Activated T-cell treated with anti-CD3 and anti-CD28 coated beads, Interleukin-2, amount 50 U/mL, for 72 hours (primary cell): ENCODE data around the gene TENM3. TPM values are rescaled to one million over a fixed set of nuclear protein-coding genes. Genes with fewer than 3 reads are reported as not detected.

Experiments
- ATAC-seq, 2 donors: fragments of 150-1000 bp; cut with Tn5 transposase; replicated peaks in 1 of 2; 2 replicates each; pipeline ENCODE4 v1.10.0; 2021; ENCODE audit warnings: moderate library complexity in 2 of 2, mild to moderate bottlenecking in 1 of 2
- DNase-seq, 2 donors: peaks; one replicate each; pipeline ENCODE4 v3.0.0; 2021 to 2022; ENCODE audit warnings: mixed read lengths in 1 of 2
- H3K27ac Mint-ChIP-seq: one replicate; pipeline ENCODE4 v1.8.0; 2022; ENCODE audit warnings: mild to moderate bottlenecking, moderate library complexity, mixed read lengths
- H3K27me3 Mint-ChIP-seq: one replicate; pipeline ENCODE4 v1.8.0; 2022; ENCODE audit warnings: low read depth, mixed read lengths
- H3K36me3 Mint-ChIP-seq, 2 donors: one replicate each; pipeline ENCODE4 v1.8.0; 2022; ENCODE audit warnings: mixed read lengths in 2 of 2, mild to moderate bottlenecking in 1 of 2; ENCODE audit not compliant: insufficient read depth in 2 of 2
- H3K4me1 Mint-ChIP-seq: one replicate; pipeline ENCODE4 v1.8.0; 2022; ENCODE audit warnings: low read depth, mixed read lengths
- H3K4me3 Mint-ChIP-seq, 2 donors: one replicate each; pipeline ENCODE4 v1.8.0; 2022; ENCODE audit warnings: mild to moderate bottlenecking in 2 of 2, mixed read lengths in 2 of 2, moderate library complexity in 2 of 2
- H3K9me3 Mint-ChIP-seq, 2 donors: one replicate each; pipeline ENCODE4 v1.8.0; 2022; ENCODE audit warnings: mixed read lengths in 2 of 2
- total RNA-seq, 2 donors: library from RNA; stranded (reverse); gene quantifications; one replicate each; pipeline ENCODE4 v1.2.3, GENCODE V29; 2022

Gene TENM3
- total RNA-seq, 2 donors from 2014 or later, result 0.12 TPM; not detected in 1

DNA sequence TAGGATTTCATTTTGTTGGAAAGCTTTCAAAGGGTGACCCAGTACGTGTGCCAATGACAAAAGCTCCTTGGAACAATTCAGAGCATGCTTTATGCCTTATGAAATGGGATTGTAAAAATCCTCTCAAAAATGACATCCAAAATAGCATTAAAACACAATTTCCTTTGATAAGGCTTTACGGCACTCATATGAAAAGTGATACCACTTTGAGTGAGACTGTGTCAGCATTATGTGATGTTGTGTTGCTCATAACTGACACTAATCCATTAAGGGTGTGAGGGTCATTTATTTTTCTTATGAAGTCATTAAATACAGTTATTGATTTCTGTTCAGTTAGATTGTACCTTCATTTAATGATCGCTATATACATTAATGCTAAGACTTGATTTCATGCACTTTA lies 250.2 kb downstream of the TENM3 start:
- no peak overlapping the region for H3K4me3 Mint-ChIP-seq
- peaks cover 30% of the 10 kb centered on the region for H3K27me3 Mint-ChIP-seq
- H3K4me1 Mint-ChIP-seq, result peaks cover 9% of the 10 kb centered on the region
- no peak overlapping the region for H3K27ac Mint-ChIP-seq
- no peak for ATAC-seq
- DNase-seq, result no peak
- no peaks in the 10 kb centered on the region for H3K36me3 Mint-ChIP-seq
- no peaks in the 10 kb centered on the region for H3K9me3 Mint-ChIP-seq

DNA sequence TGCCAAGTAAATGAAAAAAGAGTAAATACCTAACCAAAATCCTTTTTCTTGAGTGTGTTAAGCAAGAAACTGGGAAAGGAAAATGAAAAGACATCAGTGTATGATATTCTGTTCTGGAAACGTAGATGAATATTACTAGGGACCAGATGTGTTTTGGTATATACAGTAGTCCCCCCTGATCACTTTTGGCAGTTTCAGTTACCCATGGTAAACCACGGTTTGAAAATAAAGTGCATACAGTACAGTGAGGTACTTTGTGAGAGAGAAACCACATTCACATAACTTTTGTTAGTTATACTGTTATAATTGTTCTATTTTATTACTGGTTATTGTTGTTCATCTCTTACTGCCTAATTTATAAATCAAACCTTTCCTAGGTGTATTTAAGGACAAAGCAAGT lies 250.9 kb downstream of the TENM3 start:
- H3K27me3 Mint-ChIP-seq, result peaks cover 30% of the 10 kb centered on the region
- H3K4me1 Mint-ChIP-seq, result peaks cover 9% of the 10 kb centered on the region
- no peaks in the 10 kb centered on the region for H3K36me3 Mint-ChIP-seq
- ATAC-seq (no peak), DNase-seq (no peak)
- H3K27ac Mint-ChIP-seq, result no peak overlapping the region
- no peaks in the 10 kb centered on the region for H3K9me3 Mint-ChIP-seq
- no peak overlapping the region for H3K4me3 Mint-ChIP-seq

GRCh38 chr4:182495031-182495430 lies 251.8 kb downstream of the TENM3 start:
- Mint-ChIP-seq H3K36me3 (no peaks in the 10 kb centered on the region), H3K27ac (no peak overlapping the region), H3K4me3 (no peak overlapping the region), H3K4me1 (peaks cover 9% of the 10 kb centered on the region), H3K9me3 (no peaks in the 10 kb centered on the region), H3K27me3 (peaks cover 31% of the 10 kb centered on the region)
- no peak for DNase-seq
- no peak for ATAC-seq

GRCh38 chr4:182495645-182496385 lies 252.6 kb downstream of the TENM3 start:
- H3K4me3 Mint-ChIP-seq, result no peak overlapping the region
- H3K27ac Mint-ChIP-seq, result no peak overlapping the region
- no peaks in the 10 kb centered on the region for H3K36me3 Mint-ChIP-seq
- DNase-seq (no peak), ATAC-seq (no peak)
- H3K9me3 Mint-ChIP-seq, result no peaks in the 10 kb centered on the region
- peaks cover 28% of the 10 kb centered on the region for H3K27me3 Mint-ChIP-seq
- H3K4me1 Mint-ChIP-seq, result peaks cover 9% of the 10 kb centered on the region

- Mint-ChIP-seq H3K9me3 (no peaks in the 10 kb centered on the region), H3K36me3 (no peaks in the 10 kb centered on the region), H3K27ac (no peak overlapping the region), H3K4me1 (peaks cover 9% of the 10 kb centered on the region), H3K27me3 (peaks cover 28% of the 10 kb centered on the region), H3K4me3 (no peak overlapping the region)
- DNase-seq, result no peak
- ATAC-seq, result no peak
Measured at GRCh38 chr4:182496408-182496807, 253.2 kb downstream of the TENM3 start.

- H3K27ac Mint-ChIP-seq, result no peak overlapping the region
- peaks cover 43% of the 10 kb centered on the region for H3K27me3 Mint-ChIP-seq
- no peak for DNase-seq
- H3K36me3 Mint-ChIP-seq, result no peaks in the 10 kb centered on the region
- H3K4me3 Mint-ChIP-seq, result no peak overlapping the region
- no peaks in the 10 kb centered on the region for H3K4me1 Mint-ChIP-seq
- H3K9me3 Mint-ChIP-seq, result no peaks in the 10 kb centered on the region
- ATAC-seq, result no peak
Measured at GRCh38 chr4:182502064-182502463, 258.9 kb downstream of the TENM3 start.

DNA sequence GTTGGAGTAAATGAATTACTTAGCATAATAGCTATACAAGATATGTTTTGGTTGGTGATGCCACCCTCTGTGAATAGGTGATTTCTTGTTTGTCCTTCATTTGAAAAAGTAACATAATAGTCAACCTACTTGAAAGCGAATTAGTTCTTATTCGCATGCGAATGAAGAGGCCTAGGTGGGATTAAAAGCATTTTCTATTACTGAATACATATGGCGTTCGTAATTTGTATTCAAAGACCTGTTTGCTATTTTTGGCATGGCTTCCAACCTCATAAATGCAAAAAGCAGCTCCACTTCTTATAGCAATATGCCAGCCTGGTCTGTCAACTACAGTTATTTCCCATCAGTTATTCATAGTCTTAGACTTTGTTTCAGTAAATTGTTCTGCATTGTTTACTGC lies 261.3 kb downstream of the TENM3 start:
- ATAC-seq (no peak), DNase-seq (no peak)
- Mint-ChIP-seq H3K36me3 (no peaks in the 10 kb centered on the region), H3K4me1 (no peaks in the 10 kb centered on the region), H3K4me3 (no peak overlapping the region), H3K27ac (no peak overlapping the region), H3K9me3 (no peaks in the 10 kb centered on the region), H3K27me3 (peaks cover 46% of the 10 kb centered on the region)

DNA sequence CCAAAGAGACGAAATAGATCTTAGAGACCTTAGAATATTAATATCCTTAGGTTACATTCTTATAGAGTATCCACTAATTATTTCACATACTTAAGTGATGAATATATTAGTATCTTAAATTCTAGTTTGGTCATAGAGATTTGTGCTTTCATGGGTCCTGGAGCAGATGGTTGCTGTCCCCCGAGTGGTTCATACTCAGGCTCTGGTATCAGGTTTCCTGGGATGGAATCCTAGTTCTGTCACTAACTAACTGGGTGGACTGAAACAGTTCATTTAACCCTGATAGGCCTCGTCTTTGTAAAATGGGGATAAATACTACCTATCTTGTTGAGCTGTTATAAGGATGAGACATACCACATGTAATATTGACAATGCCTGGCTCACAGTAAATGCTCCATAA lies 264.6 kb downstream of the TENM3 start:
- H3K36me3 Mint-ChIP-seq, result no peaks in the 10 kb centered on the region
- ATAC-seq, result no peak
- H3K27ac Mint-ChIP-seq, result no peak overlapping the region

GRCh38 chr4:182510836-182511235 lies 267.6 kb downstream of the TENM3 start:
- ATAC-seq (no peak), DNase-seq (no peak)
- Mint-ChIP-seq H3K9me3 (no peaks in the 10 kb centered on the region), H3K27ac (no peak overlapping the region), H3K36me3 (no peaks in the 10 kb centered on the region), H3K27me3 (peaks cover 8% of the 10 kb centered on the region), H3K4me1 (no peaks in the 10 kb centered on the region), H3K4me3 (no peak overlapping the region)

More for the DNA sequence above, 264.6 kb downstream of the TENM3 start:
- no peak for DNase-seq
- peaks cover 27% of the 10 kb centered on the region for H3K27me3 Mint-ChIP-seq
- H3K4me3 Mint-ChIP-seq, result no peak overlapping the region
- no peaks in the 10 kb centered on the region for H3K9me3 Mint-ChIP-seq
- no peaks in the 10 kb centered on the region for H3K4me1 Mint-ChIP-seq

DNA sequence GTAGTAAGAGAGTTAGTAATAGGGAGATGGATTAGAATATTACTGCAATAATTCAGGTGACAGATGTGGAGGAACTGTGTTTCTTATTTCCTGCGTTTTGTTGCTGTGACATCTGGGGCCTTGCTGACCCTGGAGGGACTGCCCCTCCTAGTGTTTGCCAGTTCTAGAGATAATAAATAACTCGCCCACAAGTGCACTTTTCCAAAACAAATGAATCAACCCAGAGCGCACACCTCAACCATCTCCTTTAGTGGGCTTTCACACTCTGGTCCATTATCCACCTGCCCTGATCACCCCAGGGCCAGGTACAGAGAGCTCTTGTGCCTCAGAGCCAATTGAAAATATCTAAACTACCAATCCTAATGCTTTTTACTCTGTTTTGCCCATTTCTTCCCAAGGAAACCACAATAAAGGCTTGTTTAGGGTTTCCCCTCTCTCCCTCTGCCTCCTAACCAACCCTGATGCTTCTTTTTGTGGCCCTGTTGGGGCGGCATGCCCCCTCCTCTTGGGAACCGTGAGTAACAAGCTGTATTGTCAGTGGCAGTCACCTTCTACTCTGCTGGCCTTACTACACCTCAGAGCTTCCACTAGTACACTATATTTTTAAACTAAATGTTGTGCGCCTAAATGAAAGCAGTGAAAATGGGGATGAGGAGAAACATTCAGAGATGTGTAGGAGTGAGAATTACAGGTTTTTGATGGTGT lies 270.5 kb downstream of the TENM3 start:
- ATAC-seq (no peak), DNase-seq (no peak)
- no peaks in the 10 kb centered on the region for H3K4me1 Mint-ChIP-seq
- no peaks in the 10 kb centered on the region for H3K36me3 Mint-ChIP-seq
- no peaks in the 10 kb centered on the region for H3K9me3 Mint-ChIP-seq
- no peak overlapping the region for H3K4me3 Mint-ChIP-seq
- H3K27ac Mint-ChIP-seq, result no peak overlapping the region
- peaks cover 15% of the 10 kb centered on the region for H3K27me3 Mint-ChIP-seq

DNA sequence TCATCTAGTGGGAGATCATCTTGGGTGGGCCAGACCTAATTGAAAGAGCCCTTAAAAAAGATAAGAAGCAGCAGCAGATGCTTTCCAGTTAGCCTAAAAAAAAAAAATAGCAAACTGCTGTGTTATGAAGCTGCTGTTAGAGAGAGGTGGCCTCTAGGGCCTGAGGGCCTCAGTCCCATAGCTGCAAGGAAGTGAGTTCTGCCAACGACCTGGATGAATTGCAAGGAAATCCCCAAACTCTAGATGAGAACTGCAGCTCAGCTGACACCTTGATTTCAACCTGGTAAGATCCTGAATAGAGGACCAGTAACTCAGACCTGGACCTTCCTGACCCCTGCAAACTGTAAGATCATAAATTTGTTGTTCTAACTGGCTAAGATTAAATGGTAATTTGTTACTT lies 275.2 kb downstream of the TENM3 start:
- peaks cover 19% of the 10 kb centered on the region for H3K27me3 Mint-ChIP-seq
- no peaks in the 10 kb centered on the region for H3K36me3 Mint-ChIP-seq
- no peaks in the 10 kb centered on the region for H3K4me1 Mint-ChIP-seq
- H3K9me3 Mint-ChIP-seq, result no peaks in the 10 kb centered on the region
- no peak overlapping the region for H3K4me3 Mint-ChIP-seq
- ATAC-seq, result no peak
- DNase-seq, result no peak
- H3K27ac Mint-ChIP-seq, result no peak overlapping the region

GRCh38 chr4:182519528-182519927 lies 276.3 kb downstream of the TENM3 start:
- peaks cover 19% of the 10 kb centered on the region for H3K27me3 Mint-ChIP-seq
- DNase-seq (no peak), ATAC-seq (no peak)
- no peak overlapping the region for H3K27ac Mint-ChIP-seq
- H3K4me3 Mint-ChIP-seq, result no peak overlapping the region
- H3K4me1 Mint-ChIP-seq, result no peaks in the 10 kb centered on the region
- no peaks in the 10 kb centered on the region for H3K36me3 Mint-ChIP-seq
- no peaks in the 10 kb centered on the region for H3K9me3 Mint-ChIP-seq

DNA sequence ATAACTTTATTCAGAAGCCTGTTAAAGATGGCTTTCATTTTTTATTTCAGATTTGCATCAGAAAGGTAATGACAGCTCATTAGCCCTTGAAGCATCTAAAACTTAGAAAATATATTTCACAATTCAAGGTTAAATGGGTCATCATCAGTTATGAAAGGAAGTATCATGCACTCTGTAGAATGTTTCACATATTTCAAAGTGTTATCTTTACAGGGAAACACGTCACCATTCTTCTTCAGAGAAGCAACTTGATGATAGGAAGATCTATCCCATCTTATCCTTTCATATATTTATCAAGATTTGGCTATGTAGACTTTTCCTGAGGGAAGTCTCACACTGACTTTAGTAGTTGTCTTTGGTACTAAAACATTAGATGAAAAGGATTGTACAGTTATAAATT lies 277.8 kb downstream of the TENM3 start:
- no peak for ATAC-seq
- Mint-ChIP-seq H3K4me1 (no peaks in the 10 kb centered on the region), H3K36me3 (no peaks in the 10 kb centered on the region), H3K27me3 (peaks cover 26% of the 10 kb centered on the region), H3K9me3 (no peaks in the 10 kb centered on the region), H3K27ac (no peak overlapping the region), H3K4me3 (no peak overlapping the region)
- DNase-seq, result no peak

DNA sequence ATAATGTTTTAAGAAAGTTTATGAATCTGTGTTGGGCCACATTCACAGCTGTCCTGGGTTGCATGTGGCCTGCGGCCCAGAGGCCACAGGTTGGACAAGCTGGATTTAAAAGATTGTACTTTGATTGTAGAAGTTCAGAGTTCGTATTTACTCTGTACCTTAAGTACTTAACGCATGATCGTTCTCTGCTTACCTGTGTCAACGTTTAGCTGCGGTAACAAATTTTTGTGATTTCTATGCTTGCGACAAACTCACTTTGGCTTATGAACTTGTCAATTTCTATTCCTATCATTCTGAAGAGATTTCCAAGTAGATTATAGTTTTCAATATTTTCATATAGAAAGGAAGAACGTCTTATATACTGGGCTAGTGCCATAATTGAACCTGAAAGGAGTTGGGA lies 285.6 kb downstream of the TENM3 start:
- no peak for DNase-seq
- no peak overlapping the region for H3K27ac Mint-ChIP-seq
- no peaks in the 10 kb centered on the region for H3K9me3 Mint-ChIP-seq
- H3K4me3 Mint-ChIP-seq, result no peak overlapping the region
- no peaks in the 10 kb centered on the region for H3K4me1 Mint-ChIP-seq
- no peak for ATAC-seq
- H3K36me3 Mint-ChIP-seq, result no peaks in the 10 kb centered on the region
- H3K27me3 Mint-ChIP-seq, result peaks cover 27% of the 10 kb centered on the region
